Adrenal gland (tissue), 5 donors: ENCODE results near the gene KLF13.

Experiments used
- CTCF ChIP-seq, 6 experiments: fragments of 450-650 bp in 4 of 6; fragments of 200-600 bp in 2 of 6; sonication (generic) in 1 of 6; IDR thresholded peaks; 1 replicate in 5 of 6; 2 replicates in 1 of 6; pipeline versions ENCODE4 v1.5.1 to v1.8.0; 2016 to 2021; ENCODE audit warnings: antibody characterized with exemption in 6 of 6, mild to moderate bottlenecking in 2 of 6, moderate library complexity in 1 of 6
- POLR2A ChIP-seq, 2 donors: fragments of 450-650 bp; IDR thresholded peaks; one replicate each; pipeline ENCODE4 v1.6.1; 2017; ENCODE audit warnings: antibody characterized with exemption in 2 of 2, mild to moderate bottlenecking in 2 of 2, moderate library complexity in 1 of 2
- donor health status: DM: no; HTN: no; CAD: no.

DNA sequence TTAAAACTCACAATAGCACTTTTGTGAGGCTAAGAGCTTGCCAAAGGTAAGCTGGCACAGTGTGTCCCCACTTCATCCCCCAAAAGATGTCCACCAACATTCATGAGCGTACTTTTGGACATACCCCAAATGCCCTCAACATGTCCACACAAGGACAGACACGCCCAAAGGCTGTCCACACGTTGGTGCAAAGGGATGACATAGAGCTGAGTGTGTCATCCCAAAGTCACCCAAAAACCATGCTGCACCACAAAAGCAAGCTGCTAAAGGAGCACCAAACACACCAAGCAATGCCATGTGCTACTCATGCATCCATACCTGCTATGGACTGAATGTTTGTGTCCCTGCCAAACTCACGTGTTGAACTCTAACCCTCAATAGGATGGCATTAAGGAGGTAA, 57.9 kb downstream of the KLF13 start:
- TF ChIP-seq CTCF (IDR thresholded peaks at IDR 0.05) (no peak), POLR2A (IDR thresholded peaks at IDR 0.05) (no peak)
